Left ventricle myocardium inferior (tissue), 1 donor: ENCODE data around the gene NOXA1. TPM values are rescaled to one million over a fixed set of nuclear protein-coding genes. Genes with fewer than 3 reads are reported as not detected.

Experiments used
- DNase-seq: peaks from one replicate; pipeline ENCODE4 v3.0.0-alpha.2; 2020
- H3K27ac ChIP-seq: fragments of 200-600 bp; replicated peaks from 2 replicates; pipeline ENCODE4 v1.8.0; 2021
- H3K27me3 ChIP-seq: fragments of 200-600 bp; 2 replicates; pipeline ENCODE4 v1.8.0; 2021; ENCODE audit warnings: low read depth
- H3K36me3 ChIP-seq: fragments of 200-600 bp; 2 replicates; pipeline ENCODE4 v1.8.0; 2021
- H3K4me1 ChIP-seq: fragments of 200-600 bp; 2 replicates; pipeline ENCODE4 v1.8.0; 2021
- H3K4me3 ChIP-seq: fragments of 200-600 bp; 2 replicates; pipeline ENCODE4 v1.8.0; 2021; ENCODE audit warnings: mild to moderate bottlenecking, moderate library complexity
- H3K9me3 ChIP-seq: fragments of 200-600 bp; replicated peaks from 2 replicates; pipeline ENCODE4 v1.8.0; 2021
- intact Hi-C: fragments of 100-400 bp; cut with micrococcal nuclease; formaldehyde crosslinking; loops from one replicate; pipeline ENCODE4 v1.11.0; 2022
- microRNA-seq: library from miRNA; unstranded; fragments of <30 nt; microRNA quantifications from one replicate; pipeline ENCODE4 v1.2.0, GENCODE V29; 2020
- total RNA-seq: library from RNA; stranded (reverse); fragmentation: NEBNext Ultra II Directional; extraction: Animal tissue kit (Norgen Biotek cat#: 25700); gene quantifications from one replicate; pipeline ENCODE4 v1.2.1, GENCODE V29; 2021
- TF ChIP-seq, protein P1 (sequence below): fragments of 200-600 bp; IDR thresholded peaks from 2 replicates; pipeline ENCODE4 v1.8.0; 2021; ENCODE audit warnings: antibody characterized with exemption, mild to moderate bottlenecking, borderline replicate concordance
- donor health status: DM: no; HTN: yes; CAD: no; lungs with severe emphysema.

NOXA1 gene
- total RNA-seq, 1 donor from 2014 or later, result 2.0 TPM

DNA sequence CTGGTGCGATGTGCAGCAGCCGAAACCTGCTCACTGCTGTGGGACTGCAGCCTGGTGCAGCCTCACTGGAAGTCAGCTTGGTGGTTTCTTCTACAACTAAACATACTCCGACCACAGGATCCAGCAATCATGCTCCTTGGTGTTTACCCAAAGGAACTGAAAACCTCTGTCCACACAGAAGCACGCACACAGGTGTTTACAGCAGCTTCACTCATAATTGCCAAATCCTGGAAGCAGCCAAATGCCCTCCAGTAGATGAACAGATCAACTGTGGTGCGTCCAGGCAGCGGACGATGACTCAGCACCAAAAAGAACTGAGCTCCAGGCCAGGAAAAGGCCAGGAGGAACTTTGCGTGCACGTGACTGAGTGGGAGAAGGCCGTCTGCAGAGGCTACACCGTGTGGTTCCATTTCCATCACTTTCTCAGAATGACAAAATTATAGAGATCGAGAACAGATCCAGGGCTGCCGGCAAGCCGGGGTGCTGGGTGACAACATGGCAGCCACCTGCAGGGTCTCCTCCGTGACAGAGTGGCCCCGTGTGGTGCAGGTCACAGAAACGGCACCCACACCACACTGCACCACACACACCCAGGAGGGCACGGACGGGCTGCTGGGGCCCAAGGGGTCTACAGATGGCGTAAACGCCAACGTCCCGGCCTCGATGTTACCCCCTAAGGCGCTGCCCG lies 59.0 kb downstream of the NOXA1 start:
- intact Hi-C loops, result no loop called here
- TF ChIP-seq, protein P1, sequence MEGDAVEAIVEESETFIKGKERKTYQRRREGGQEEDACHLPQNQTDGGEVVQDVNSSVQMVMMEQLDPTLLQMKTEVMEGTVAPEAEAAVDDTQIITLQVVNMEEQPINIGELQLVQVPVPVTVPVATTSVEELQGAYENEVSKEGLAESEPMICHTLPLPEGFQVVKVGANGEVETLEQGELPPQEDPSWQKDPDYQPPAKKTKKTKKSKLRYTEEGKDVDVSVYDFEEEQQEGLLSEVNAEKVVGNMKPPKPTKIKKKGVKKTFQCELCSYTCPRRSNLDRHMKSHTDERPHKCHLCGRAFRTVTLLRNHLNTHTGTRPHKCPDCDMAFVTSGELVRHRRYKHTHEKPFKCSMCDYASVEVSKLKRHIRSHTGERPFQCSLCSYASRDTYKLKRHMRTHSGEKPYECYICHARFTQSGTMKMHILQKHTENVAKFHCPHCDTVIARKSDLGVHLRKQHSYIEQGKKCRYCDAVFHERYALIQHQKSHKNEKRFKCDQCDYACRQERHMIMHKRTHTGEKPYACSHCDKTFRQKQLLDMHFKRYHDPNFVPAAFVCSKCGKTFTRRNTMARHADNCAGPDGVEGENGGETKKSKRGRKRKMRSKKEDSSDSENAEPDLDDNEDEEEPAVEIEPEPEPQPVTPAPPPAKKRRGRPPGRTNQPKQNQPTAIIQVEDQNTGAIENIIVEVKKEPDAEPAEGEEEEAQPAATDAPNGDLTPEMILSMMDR, result no peak
- H3K4me3 ChIP-seq, result no peak overlapping the region
- no peak for DNase-seq
- no peaks in the 10 kb centered on the region for H3K36me3 ChIP-seq
- peaks cover 7% of the 10 kb centered on the region for H3K4me1 ChIP-seq
- no peaks in the 10 kb centered on the region for H3K27me3 ChIP-seq
- H3K27ac ChIP-seq, result no peak overlapping the region
- H3K9me3 ChIP-seq, result no peaks in the 10 kb centered on the region

Small RNAs within 50 kb of the gene (microRNA-seq; reads per million reads assigned to microRNA genes)
- gene MIR7114, result not detected

Other genes with a start within 250 kb of the NOXA1 start
- 34.7 TPM for gene ANAPC2, start 234.8 kb upstream of the NOXA1 start, total RNA-seq
- gene SSNA1, start 234.7 kb upstream of the NOXA1 start, total RNA-seq, result 72.3 TPM
- gene TPRN, start 222.7 kb upstream of the NOXA1 start, total RNA-seq, result 18.0 TPM
- 47.6 TPM for gene TMEM203, start 217.7 kb upstream of the NOXA1 start, total RNA-seq
- gene NDOR1, start 217.7 kb upstream of the NOXA1 start, total RNA-seq, result 6.5 TPM
- gene RNF208, start 201.2 kb upstream of the NOXA1 start, total RNA-seq, result 31.5 TPM
- gene CYSRT1, start 198.2 kb upstream of the NOXA1 start, total RNA-seq, result 0.27 TPM
- not detected for gene RNF224, start 195.9 kb upstream of the NOXA1 start, total RNA-seq
- gene SLC34A3, start 192.5 kb upstream of the NOXA1 start, total RNA-seq, result not detected
- 463 TPM for gene TUBB4B, start 182.1 kb upstream of the NOXA1 start, total RNA-seq
- gene STPG3, start 172.1 kb upstream of the NOXA1 start, total RNA-seq, result 0.58 TPM
- 35.2 TPM for gene NELFB, start 168.1 kb upstream of the NOXA1 start, total RNA-seq
- 16.3 TPM for gene TOR4A, start 145.7 kb upstream of the NOXA1 start, total RNA-seq
- 5.1 TPM for gene NRARP, start 121.1 kb upstream of the NOXA1 start, total RNA-seq
- gene EXD3, start 231 bp upstream of the NOXA1 start, total RNA-seq, result 9.2 TPM
- gene ENTPD8, start 18.0 kb downstream of the NOXA1 start, total RNA-seq, result not detected
- gene NSMF, start 35.9 kb downstream of the NOXA1 start, total RNA-seq, result 9.8 TPM
- gene PNPLA7, start 127.0 kb downstream of the NOXA1 start, total RNA-seq, result 9.0 TPM
- gene MRPL41, start 128.5 kb downstream of the NOXA1 start, total RNA-seq, result 233 TPM
- gene DPH7, start 155.5 kb downstream of the NOXA1 start, total RNA-seq, result 18.0 TPM
- gene ZMYND19, start 167.1 kb downstream of the NOXA1 start, total RNA-seq, result 11.6 TPM
- 16.2 TPM for gene ARRDC1, start 182.3 kb downstream of the NOXA1 start, total RNA-seq
- 31.3 TPM for gene EHMT1, start 195.6 kb downstream of the NOXA1 start, total RNA-seq